ENCODE measurements around the gene NR2C2.

The NR2C2 gene

GRCh38 chr3:14933820-14934425, 13.5 kb upstream of the NR2C2 start:
- Histone ChIP-seq H3K36me3 (no peaks in the 10 kb centered on the region), H3K27me3 (no peaks in the 10 kb centered on the region), H3K4me1 (no peaks in the 10 kb centered on the region), H3K4me3 (no peak overlapping the region), H3K27ac (no peak overlapping the region), H3K9me3 (no peaks in the 10 kb centered on the region)
- intact Hi-C loops (cut with DNase I; ENCODE audit: low total_unique reads), result no loop called here
- no peak for TF ChIP-seq CTCF (IDR thresholded peaks at IDR 0.05)
- DNase-seq, result no peak

- no peak overlapping the region for H3K4me3 ChIP-seq
- intact Hi-C loops (cut with DNase I; ENCODE audit: low total_unique reads), result no loop called here
- no peak for TF ChIP-seq CTCF (IDR thresholded peaks at IDR 0.05)
- H3K9me3 ChIP-seq, result no peaks in the 10 kb centered on the region
- H3K36me3 ChIP-seq, result no peaks in the 10 kb centered on the region
- no peak for DNase-seq
- H3K27me3 ChIP-seq, result no peaks in the 10 kb centered on the region
- no peak overlapping the region for H3K27ac ChIP-seq
- no peaks in the 10 kb centered on the region for H3K4me1 ChIP-seq
Measured at GRCh38 chr3:14935592-14936345, 11.6 kb upstream of the NR2C2 start.

GRCh38 chr3:14938954-14939353, 8.4 kb upstream of the NR2C2 start:
- Histone ChIP-seq H3K27ac (no peak overlapping the region), H3K27me3 (no peaks in the 10 kb centered on the region), H3K4me3 (no peak overlapping the region), H3K9me3 (no peaks in the 10 kb centered on the region), H3K36me3 (peaks cover 5 to 18% (median 9%) of the 10 kb centered on the region in 3 donors), H3K4me1 (peaks cover 0 to 10% (median 0%) of the 10 kb centered on the region in 4 donors)
- no peak for DNase-seq
- TF ChIP-seq CTCF (IDR thresholded peaks at IDR 0.05), result no peak
- intact Hi-C loops (cut with DNase I; ENCODE audit: low total_unique reads), result no loop called here

GRCh38 chr3:14941871-14942270, 5.5 kb upstream of the NR2C2 start:
- intact Hi-C loops (cut with DNase I; ENCODE audit: low total_unique reads), result loop anchor here (10.0 kb wide), 1 partner anchor 817 kb away; the partner anchor contains the start of genes CHCHD4 and TMEM43
- no peaks in the 10 kb centered on the region for H3K27me3 ChIP-seq
- H3K4me1 ChIP-seq, result peaks cover 0 to 37% (median 6%) of the 10 kb centered on the region in 4 donors
- no peak for DNase-seq
- no peak overlapping the region for H3K27ac ChIP-seq
- H3K36me3 ChIP-seq, result peaks cover 22 to 36% (median 28%) of the 10 kb centered on the region in 3 donors
- no peak overlapping the region for H3K4me3 ChIP-seq
- no peak for TF ChIP-seq CTCF (IDR thresholded peaks at IDR 0.05)
- H3K9me3 ChIP-seq, result no peaks in the 10 kb centered on the region

- DNase-seq, result no peak
- Histone ChIP-seq H3K27ac (no peak overlapping the region), H3K4me3 (no peak overlapping the region), H3K36me3 (peaks cover 22 to 36% (median 28%) of the 10 kb centered on the region in 3 donors), H3K9me3 (no peaks in the 10 kb centered on the region), H3K27me3 (no peaks in the 10 kb centered on the region), H3K4me1 (peaks cover 0 to 37% (median 6%) of the 10 kb centered on the region in 4 donors)
- intact Hi-C loops (cut with DNase I; ENCODE audit: low total_unique reads), result loop anchor here (10.0 kb wide), 1 partner anchor 818 kb away; the partner anchor contains the start of genes CHCHD4 and TMEM43
- TF ChIP-seq CTCF (IDR thresholded peaks at IDR 0.05), result no peak
Measured at GRCh38 chr3:14943042-14943441, 4.3 kb upstream of the NR2C2 start.

Data from tibial artery (tissue), 4 donors.